GM19351 (cell line): Measurements from ENCODE around the gene TFEB.

Experiments
- ATAC-seq: cut with Tn5 transposase; IDR thresholded peaks from one replicate; pipeline ENCODE4 v1.9.1; 2021; ENCODE audit warnings: mild to moderate bottlenecking, moderate library complexity; ENCODE audit not compliant: unreplicated experiment

Gene TFEB

GRCh38 chr6:41708856-41709255 lies 26.6 kb downstream of the TFEB start:
- no peak for ATAC-seq

GRCh38 chr6:41707565-41708200 lies 27.7 kb downstream of the TFEB start:
- ATAC-seq = no peak

- ATAC-seq = no peak
These were observed 28.4 kb downstream of the TFEB start for GRCh38 chr6:41706876-41707564.

- ATAC-seq = peak; percentile 79
These were observed 29.2 kb downstream of the TFEB start for GRCh38 chr6:41705996-41706835.

GRCh38 chr6:41705311-41705995 lies 30.0 kb downstream of the TFEB start:
- no peak for ATAC-seq

GRCh38 chr6:41704656-41705310 lies 30.6 kb downstream of the TFEB start:
- ATAC-seq = no peak

- no peak for ATAC-seq
These were observed 31.4 kb downstream of the TFEB start for GRCh38 chr6:41704028-41704427.

GRCh38 chr6:41702771-41703494 lies 32.5 kb downstream of the TFEB start:
- ATAC-seq = no peak

- ATAC-seq = no peak
These were observed 33.2 kb downstream of the TFEB start for GRCh38 chr6:41702089-41702745.

GRCh38 chr6:41700463-41701347 lies 34.7 kb downstream of the TFEB start:
- no peak for ATAC-seq

- no peak for ATAC-seq
These were observed 36.3 kb downstream of the TFEB start for GRCh38 chr6:41699063-41699462.

- no peak for ATAC-seq
These were observed 37.3 kb downstream of the TFEB start for GRCh38 chr6:41697861-41698781.

GRCh38 chr6:41696788-41697187 lies 38.6 kb downstream of the TFEB start:
- no peak for ATAC-seq

GRCh38 chr6:41695825-41696224 lies 39.6 kb downstream of the TFEB start:
- ATAC-seq = no peak

- ATAC-seq = no peak
These were observed 40.4 kb downstream of the TFEB start for GRCh38 chr6:41694815-41695526.

GRCh38 chr6:41693281-41694240 lies 41.8 kb downstream of the TFEB start:
- no peak for ATAC-seq
